Fibroblast of lung (primary cell): ENCODE measurements around the gene IMP3. TPM values are rescaled to one million over a fixed set of nuclear protein-coding genes. Genes with fewer than 3 reads are reported as not detected.

ENCODE experiments used
- DNase-seq, 2 donors: peaks; one replicate each; pipeline versions ENCODE4 v3.0.0 to v3.0.0-alpha.2; 2010; ENCODE audit warnings: low read depth in 2 of 2
- H2AFZ ChIP-seq: 2 replicates; pipeline ENCODE4 v1.5.1; 2012; ENCODE audit warnings: low read length, control low read depth, inconsistent platforms
- H3K27ac ChIP-seq: 2 replicates; pipeline ENCODE4 v1.5.1; 2011; ENCODE audit warnings: low read length, control low read depth; ENCODE audit not compliant: insufficient read depth
- H3K27me3 ChIP-seq: 2 replicates; pipeline ENCODE4 v1.5.1; 2011; ENCODE audit warnings: mild to moderate bottlenecking, low read length; ENCODE audit not compliant: control insufficient read depth, insufficient read depth
- H3K36me3 ChIP-seq: 2 replicates; pipeline ENCODE4 v1.5.1; 2011; ENCODE audit warnings: low read length; ENCODE audit not compliant: control insufficient read depth, insufficient read depth
- H3K4me1 ChIP-seq: 2 replicates; pipeline ENCODE4 v1.5.1; 2011; ENCODE audit warnings: low read length; ENCODE audit not compliant: control insufficient read depth, insufficient read depth; ENCODE audit errors: extremely low read depth
- H3K4me2 ChIP-seq: 2 replicates; pipeline ENCODE4 v1.5.1; 2011; ENCODE audit warnings: low read length, control low read depth; ENCODE audit not compliant: insufficient read depth; ENCODE audit errors: extremely low read depth
- H3K4me3 ChIP-seq, 4 experiments: fragments of 200-600 bp in 1 of 4; sonication (generic) in 1 of 4; replicated peaks in 1 of 4; 2 replicates each; pipeline ENCODE4 v1.5.1; 2011 to 2016; ENCODE audit warnings: low read length in 4 of 4, low read depth in 3 of 4, mild to moderate bottlenecking in 3 of 4, control low read depth in 2 of 4, inconsistent platforms in 1 of 4, mixed read lengths in 1 of 4; ENCODE audit not compliant: insufficient read depth in 1 of 4; ENCODE audit errors: control extremely low read depth in 1 of 4
- H3K79me2 ChIP-seq: 2 replicates; pipeline ENCODE4 v1.5.1; 2012; ENCODE audit warnings: mild to moderate bottlenecking, low read length, inconsistent platforms; ENCODE audit not compliant: control insufficient read depth, insufficient read depth
- H3K9ac ChIP-seq: 2 replicates; pipeline ENCODE4 v1.5.1; 2011; ENCODE audit warnings: mild to moderate bottlenecking, low read length, control low read depth; ENCODE audit not compliant: insufficient read depth
- H3K9me3 ChIP-seq: 2 replicates; pipeline ENCODE4 v1.5.1; 2012; ENCODE audit warnings: low read depth, low read length; ENCODE audit not compliant: control insufficient read depth, insufficient read depth
- H4K20me1 ChIP-seq: 2 replicates; pipeline ENCODE4 v1.5.1; 2011; ENCODE audit warnings: low read length; ENCODE audit not compliant: control insufficient read depth, insufficient read depth; ENCODE audit errors: extremely low read depth
- EZH2 ChIP-seq: IDR thresholded peaks from 2 replicates; pipeline ENCODE4 v1.5.1; 2012; ENCODE audit warnings: low read length, control low read depth, mild to moderate bottlenecking; ENCODE audit errors: missing control alignments
- polyA plus RNA-seq, 2 donors: library from polyadenylated mRNA; depleted of rRNA in 1 of 2; stranded (reverse) in 1 of 2; unstranded in 1 of 2; fragments of >200 nt; gene quantifications; 2 replicates each; pipeline ENCODE4 v1.2.1, GENCODE V29; 2011 to 2012; ENCODE audit warnings: missing spikeins in 1 of 2
- total RNA-seq: library from RNA; depleted of rRNA; stranded (reverse); fragments of >200 nt; gene quantifications from 2 replicates; pipeline ENCODE4 v1.2.1, GENCODE V29; 2014
- TF ChIP-seq, protein P1 (sequence below), 2 donors: IDR thresholded peaks in 1 of 2; conservative IDR thresholded peaks in 1 of 2; 1 replicate in 1 of 2; 2 replicates in 1 of 2; pipeline ENCODE4 v1.5.1; 2011 to 2012; ENCODE audit warnings: low read length in 2 of 2, control low read depth in 1 of 2, inconsistent platforms in 1 of 2, low read depth in 1 of 2, mild to moderate bottlenecking in 1 of 2

The IMP3 gene
- total and polyA plus RNA-seq, 2 donors (not counting 1 experiment from before 2014, with no cell fraction given), result 34.0 to 45.1 TPM

GRCh38 chr15:75677465-75678323, 37.7 kb upstream of the IMP3 start:
- no peak overlapping the region for H3K4me3 ChIP-seq
- no peak overlapping the region for H2AFZ ChIP-seq
- H3K9ac ChIP-seq, result no peak overlapping the region
- H3K27ac ChIP-seq, result no peak overlapping the region
- no peak for TF ChIP-seq EZH2
- TF ChIP-seq, protein P1, sequence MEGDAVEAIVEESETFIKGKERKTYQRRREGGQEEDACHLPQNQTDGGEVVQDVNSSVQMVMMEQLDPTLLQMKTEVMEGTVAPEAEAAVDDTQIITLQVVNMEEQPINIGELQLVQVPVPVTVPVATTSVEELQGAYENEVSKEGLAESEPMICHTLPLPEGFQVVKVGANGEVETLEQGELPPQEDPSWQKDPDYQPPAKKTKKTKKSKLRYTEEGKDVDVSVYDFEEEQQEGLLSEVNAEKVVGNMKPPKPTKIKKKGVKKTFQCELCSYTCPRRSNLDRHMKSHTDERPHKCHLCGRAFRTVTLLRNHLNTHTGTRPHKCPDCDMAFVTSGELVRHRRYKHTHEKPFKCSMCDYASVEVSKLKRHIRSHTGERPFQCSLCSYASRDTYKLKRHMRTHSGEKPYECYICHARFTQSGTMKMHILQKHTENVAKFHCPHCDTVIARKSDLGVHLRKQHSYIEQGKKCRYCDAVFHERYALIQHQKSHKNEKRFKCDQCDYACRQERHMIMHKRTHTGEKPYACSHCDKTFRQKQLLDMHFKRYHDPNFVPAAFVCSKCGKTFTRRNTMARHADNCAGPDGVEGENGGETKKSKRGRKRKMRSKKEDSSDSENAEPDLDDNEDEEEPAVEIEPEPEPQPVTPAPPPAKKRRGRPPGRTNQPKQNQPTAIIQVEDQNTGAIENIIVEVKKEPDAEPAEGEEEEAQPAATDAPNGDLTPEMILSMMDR (conservative IDR thresholded peaks at IDR 0.05 in 1 of 2, IDR thresholded peaks at IDR 0.05 in 1 of 2; ENCODE audit: low read depth in 1 of 2, low read length in 2 of 2), result no peak
- H4K20me1 ChIP-seq, result no peaks in the 10 kb centered on the region
- H3K79me2 ChIP-seq, result no peaks in the 10 kb centered on the region
- H3K4me2 ChIP-seq, result no peak overlapping the region
- DNase-seq, result no peak
- H3K4me1 ChIP-seq, result peaks cover 19% of the 10 kb centered on the region
- no peaks in the 10 kb centered on the region for H3K9me3 ChIP-seq
- H3K36me3 ChIP-seq, result peaks cover 34% of the 10 kb centered on the region
- H3K27me3 ChIP-seq, result no peaks in the 10 kb centered on the region

DNA sequence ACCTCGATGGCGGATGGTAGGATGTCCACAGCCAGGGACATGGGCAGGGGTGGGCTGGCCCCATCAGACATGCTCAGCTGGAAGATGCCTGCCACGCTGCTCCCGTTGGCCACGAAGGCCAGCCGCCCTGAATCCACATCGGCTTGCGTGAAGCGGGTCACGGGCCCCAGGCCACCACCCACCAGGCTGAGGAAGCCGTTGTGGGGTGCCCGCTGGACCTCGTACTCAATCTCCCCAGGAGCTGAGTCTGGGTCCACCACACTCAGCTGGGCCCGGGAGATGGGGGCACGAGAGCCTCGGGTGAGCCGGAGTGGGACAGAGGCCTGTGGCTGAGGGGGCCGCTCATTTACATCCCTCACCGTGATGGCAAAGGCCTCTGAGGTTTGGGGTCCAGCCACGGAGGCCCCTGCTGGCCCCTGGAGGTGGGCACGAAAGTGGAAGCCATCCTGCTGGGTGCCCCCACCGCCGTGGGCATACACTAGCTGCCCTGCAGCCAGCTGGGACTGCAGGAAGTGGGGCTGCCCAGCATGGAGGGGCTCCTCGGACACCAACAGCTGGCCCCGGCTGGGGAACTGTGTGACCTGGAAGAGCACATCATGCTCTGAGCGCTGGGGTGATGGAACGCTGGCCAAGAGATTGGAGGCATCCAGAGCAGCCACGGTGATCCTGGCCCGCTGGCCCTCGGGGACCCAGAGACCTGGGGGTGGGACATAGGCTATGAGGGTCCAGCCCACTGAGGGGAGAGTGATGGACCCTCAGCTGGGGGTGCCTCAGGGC, 36.9 kb upstream of the IMP3 start:
- peaks cover 27% of the 10 kb centered on the region for H3K36me3 ChIP-seq
- no peak overlapping the region for H3K9ac ChIP-seq
- H3K9me3 ChIP-seq, result no peaks in the 10 kb centered on the region
- DNase-seq, result no peak
- H3K27ac ChIP-seq, result no peak overlapping the region
- H4K20me1 ChIP-seq, result no peaks in the 10 kb centered on the region
- TF ChIP-seq EZH2, result no peak
- TF ChIP-seq, protein P1 (conservative IDR thresholded peaks at IDR 0.05 in 1 of 2, IDR thresholded peaks at IDR 0.05 in 1 of 2; ENCODE audit: low read depth in 1 of 2, low read length in 2 of 2), result no peak
- no peaks in the 10 kb centered on the region for H3K27me3 ChIP-seq
- H3K4me2 ChIP-seq, result no peak overlapping the region
- no peak overlapping the region for H2AFZ ChIP-seq
- H3K4me1 ChIP-seq, result peaks cover 26% of the 10 kb centered on the region
- H3K79me2 ChIP-seq, result no peaks in the 10 kb centered on the region
- no peak overlapping the region for H3K4me3 ChIP-seq

DNA sequence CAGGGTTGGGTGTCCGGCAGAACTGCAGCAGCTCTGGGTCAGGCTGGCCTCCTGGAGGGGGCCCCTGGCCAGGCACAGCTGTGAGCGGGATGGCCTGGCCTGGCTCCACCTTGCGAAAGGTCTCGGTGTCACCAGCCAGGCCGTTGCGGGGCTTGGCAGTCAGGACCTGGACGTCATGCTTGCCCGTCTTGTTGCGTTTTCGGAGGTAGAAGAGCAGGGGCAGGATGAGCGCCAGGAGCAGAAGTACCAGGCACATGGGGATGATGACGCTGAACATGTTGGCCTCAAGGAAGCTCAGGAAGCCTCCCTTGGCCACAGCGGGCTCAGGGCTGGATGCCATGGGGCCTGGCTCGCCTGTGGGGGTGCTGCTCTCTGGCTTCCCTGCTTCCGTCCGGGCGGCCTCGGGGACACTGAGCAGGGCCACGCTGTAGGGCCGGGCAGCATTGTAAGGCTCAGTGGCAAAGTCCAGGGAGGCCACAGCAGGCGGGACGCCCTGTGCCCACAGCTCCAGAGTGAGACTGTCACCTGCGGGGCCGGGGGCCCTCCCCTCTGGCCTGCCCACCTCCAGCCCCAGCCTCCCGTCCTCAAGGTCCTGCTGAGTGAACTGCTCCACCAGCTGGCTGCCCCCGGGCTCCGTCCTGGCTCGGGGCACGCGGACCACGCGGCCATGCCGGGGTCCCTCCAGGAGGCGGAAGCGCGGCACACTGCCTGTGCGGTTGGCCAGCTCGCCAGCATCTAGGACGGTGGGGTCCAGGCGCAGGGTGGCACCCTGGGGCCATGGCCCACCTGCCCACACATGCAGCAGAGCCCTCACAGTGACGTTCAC, 35.8 kb upstream of the IMP3 start:
- no peak for DNase-seq
- Histone ChIP-seq H3K9me3 (no peaks in the 10 kb centered on the region), H3K9ac (no peak overlapping the region), H3K4me2 (no peak overlapping the region), H3K36me3 (peaks cover 20% of the 10 kb centered on the region), H3K79me2 (no peaks in the 10 kb centered on the region), H3K4me3 (no peak overlapping the region), H3K27ac (no peak overlapping the region), H4K20me1 (no peaks in the 10 kb centered on the region), H3K27me3 (no peaks in the 10 kb centered on the region), H3K4me1 (peaks cover 26% of the 10 kb centered on the region), H2AFZ (no peak overlapping the region)
- TF ChIP-seq, protein P1 (conservative IDR thresholded peaks at IDR 0.05 in 1 of 2, IDR thresholded peaks at IDR 0.05 in 1 of 2; ENCODE audit: low read depth in 1 of 2, low read length in 2 of 2), result no peak
- TF ChIP-seq EZH2, result no peak
